HG03060 (cell line): Measurements from ENCODE around the gene SLC4A7.
"Not testable (repeated sequence)": the region's sequence is repeated elsewhere in the genome, so short reads cannot be mapped to it uniquely, and the experiment has no call there.

Experiments used
- ATAC-seq: cut with Tn5 transposase; IDR thresholded peaks from one replicate; pipeline ENCODE4 v1.9.1; 2021; ENCODE audit warnings: low read depth, moderate number of reproducible peaks; ENCODE audit not compliant: unreplicated experiment

Gene SLC4A7

GRCh38 chr3:27438352-27438751 is 45.8 kb downstream of the SLC4A7 start:
- not testable (repeated sequence) for ATAC-seq

DNA sequence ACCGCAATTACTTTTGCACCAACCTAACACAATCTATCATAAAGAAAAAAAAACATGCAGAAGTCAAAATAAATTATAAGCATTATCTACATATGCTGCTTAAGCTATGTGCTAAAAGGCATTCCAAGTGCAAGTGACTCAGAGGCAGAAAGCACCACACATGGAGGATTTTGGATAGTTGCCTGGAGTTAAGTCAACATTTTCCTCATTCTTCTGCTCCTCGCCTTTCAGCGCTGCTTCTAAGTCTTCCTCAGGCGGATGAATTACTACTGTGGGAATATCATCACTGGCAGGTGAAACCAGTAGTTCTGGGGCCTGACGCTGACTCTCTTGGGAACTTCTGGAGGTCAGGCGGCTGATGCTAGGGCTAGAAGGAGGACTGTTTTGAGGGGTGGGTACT is 53.1 kb downstream of the SLC4A7 start:
- ATAC-seq, result no peak

GRCh38 chr3:27429909-27430308 is 54.3 kb downstream of the SLC4A7 start:
- ATAC-seq, result no peak

- no peak for ATAC-seq
These were observed 55.7 kb downstream of the SLC4A7 start for GRCh38 chr3:27428446-27428845.

GRCh38 chr3:27426926-27427325 is 57.3 kb downstream of the SLC4A7 start:
- ATAC-seq, result no peak

DNA sequence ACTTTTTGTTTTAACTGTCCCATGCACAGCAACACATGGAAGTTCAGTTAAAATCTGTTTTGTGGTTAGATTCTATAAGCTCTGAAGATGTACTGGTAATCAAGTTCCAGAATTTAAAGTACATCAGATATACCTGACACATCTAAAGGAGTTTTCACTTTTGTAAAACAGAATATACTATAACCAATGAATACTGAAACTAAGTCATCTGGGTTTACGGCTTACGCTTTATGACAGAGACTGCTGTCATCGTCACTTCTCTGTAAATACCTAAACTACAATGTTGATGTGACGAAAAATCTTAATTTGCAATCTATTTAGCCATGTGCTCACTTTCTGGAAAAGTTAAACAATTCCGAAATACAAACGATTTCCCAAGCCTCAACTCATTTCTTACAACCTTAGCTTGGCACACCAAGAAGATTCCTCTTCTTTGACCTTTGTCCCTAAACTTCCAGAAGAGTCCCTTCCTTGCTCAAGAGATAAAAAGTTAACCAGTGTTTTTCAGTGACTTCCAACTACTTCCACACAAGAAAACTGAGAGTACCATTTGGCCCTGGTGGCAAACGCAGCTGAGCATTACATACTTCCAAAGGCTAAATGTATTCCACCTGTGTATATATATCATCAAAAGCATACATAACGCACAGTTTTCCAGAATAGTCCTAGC is 58.2 kb downstream of the SLC4A7 start:
- no peak for ATAC-seq

DNA sequence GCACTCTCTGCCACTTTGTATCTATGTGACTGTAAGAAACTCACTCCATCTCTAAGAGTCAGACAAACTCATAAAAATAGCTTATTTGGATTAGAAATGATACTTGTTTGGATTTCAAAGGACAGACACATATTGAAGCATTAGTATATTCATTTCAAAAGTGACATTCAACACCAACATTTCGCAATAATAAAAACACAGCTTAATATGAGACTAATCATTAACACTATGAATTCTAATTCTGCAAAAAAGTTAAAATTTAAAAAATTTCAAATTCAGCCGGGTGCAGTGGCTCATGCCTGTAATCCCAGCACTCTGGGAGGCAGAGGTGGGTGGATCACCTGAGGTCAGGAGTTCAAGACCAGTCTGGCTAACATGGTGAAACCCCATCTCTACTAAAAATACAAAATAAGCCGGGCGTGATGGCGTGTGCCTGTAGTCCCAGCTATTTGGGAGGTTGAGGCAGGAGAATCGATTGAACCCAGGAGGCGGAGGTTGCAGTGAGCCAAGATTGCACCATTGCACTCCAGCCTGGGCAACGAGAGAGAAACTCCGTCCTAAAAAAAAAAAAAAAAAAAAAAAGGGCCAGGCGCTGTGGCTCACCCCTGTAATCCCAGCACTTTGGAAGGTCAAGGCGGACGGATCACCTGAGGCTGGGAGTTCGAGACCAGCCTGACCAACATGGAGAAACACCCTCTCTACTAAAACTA is 59.2 kb downstream of the SLC4A7 start:
- ATAC-seq, result not testable (repeated sequence)

GRCh38 chr3:27423463-27423862 is 60.7 kb downstream of the SLC4A7 start:
- no peak for ATAC-seq

- no peak for ATAC-seq
These were observed 61.6 kb downstream of the SLC4A7 start for GRCh38 chr3:27422617-27423016.

DNA sequence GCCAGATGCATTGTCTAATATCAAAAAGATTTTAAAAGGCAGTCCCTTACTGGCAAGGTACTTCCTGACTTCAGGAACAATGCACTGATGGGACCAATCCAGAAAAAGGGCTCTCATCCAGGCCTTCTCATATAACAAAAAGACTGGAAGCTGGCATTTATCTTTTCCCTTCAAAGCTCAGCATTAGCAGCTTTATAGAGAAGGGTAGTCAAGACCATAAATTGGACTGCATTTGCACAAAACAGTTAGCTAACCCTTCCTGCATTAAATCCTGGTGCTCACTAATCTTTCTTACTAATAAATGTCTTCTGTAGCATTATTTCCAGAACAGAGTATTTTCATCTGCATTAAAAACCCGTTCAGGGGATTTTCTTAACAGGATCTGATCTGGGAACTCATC is 69.0 kb downstream of the SLC4A7 start:
- ATAC-seq, result no peak

DNA sequence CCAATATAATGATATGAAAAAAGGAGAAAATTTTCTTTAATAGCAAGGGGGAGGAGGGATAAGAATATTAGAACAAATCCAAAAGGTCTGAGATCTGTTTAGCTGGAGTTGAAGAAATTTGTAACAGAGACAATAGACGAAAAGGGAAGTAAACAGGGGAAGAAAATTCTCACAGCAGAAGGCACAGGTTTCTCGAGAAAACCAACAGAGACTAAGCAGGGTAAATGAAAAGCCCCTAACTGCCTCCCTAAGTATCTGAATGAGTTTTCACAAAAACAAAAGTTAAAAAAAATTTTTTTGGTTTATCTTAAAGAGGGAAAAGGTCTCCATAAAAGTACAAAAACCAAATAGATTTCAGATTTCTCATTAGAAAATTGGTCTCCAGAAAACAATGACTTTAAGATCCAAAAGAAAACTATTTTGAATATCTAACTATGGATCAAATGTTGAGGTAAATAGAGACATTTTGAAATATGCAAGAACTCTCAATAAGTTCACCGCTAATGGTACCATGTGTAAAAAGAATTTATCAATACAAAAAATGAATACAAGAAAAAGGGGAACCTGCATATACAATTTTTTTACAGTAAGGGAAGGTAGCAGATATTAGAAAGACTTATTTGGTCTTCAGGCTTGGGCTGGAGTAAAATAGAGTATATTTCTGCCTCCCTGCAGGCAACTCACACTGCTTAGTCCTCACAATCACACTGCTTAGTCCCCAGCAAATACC is 91.1 kb downstream of the SLC4A7 start:
- ATAC-seq, result no peak

DNA sequence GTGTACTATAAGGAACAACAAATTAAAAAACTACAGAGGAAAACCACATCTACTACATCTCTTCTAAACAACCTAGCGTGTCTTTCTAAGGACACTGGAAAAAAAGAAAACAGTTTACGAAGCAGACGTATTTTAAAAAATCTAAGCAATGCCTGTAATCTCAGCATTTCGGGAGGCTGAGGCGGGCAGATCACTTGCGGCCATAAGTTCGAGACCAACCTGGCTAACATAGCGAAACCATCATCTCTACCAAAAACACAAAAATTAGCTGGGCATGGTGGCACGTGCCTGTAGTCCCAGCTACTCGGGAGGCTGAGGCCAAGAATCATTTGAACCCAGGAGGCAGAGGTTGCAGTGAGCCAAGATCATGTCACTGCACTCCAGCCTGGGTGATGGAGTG is 91.8 kb downstream of the SLC4A7 start:
- not testable (repeated sequence) for ATAC-seq

- no peak for ATAC-seq
These were observed 92.4 kb downstream of the SLC4A7 start for GRCh38 chr3:27391796-27392195.

- ATAC-seq, result no peak
These were observed 96.6 kb downstream of the SLC4A7 start for GRCh38 chr3:27387625-27388024.

DNA sequence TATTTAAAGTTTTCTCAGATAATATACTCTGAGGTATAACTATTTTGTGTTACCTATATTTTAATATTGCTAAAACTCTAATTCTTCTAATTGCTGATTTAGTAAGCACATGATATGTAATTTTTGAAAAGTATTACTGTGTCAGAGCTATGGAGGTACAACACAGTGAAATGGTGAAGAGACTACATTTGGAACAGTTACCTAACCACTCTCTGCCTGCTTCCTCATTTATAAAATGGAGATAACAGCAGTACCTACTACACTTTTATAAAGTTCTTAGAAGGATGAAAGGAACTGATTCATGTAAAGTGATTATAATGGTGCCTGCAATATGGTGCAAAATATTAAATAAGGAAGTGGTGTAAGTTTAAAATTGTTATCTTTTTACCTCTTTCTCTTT is 98.7 kb downstream of the SLC4A7 start:
- ATAC-seq, result no peak

GRCh38 chr3:27384191-27384590 is 100.0 kb downstream of the SLC4A7 start:
- no peak for ATAC-seq

- ATAC-seq, result no peak
These were observed 103.5 kb downstream of the SLC4A7 start for GRCh38 chr3:27380433-27381357.

- ATAC-seq, result no peak
These were observed 105.9 kb downstream of the SLC4A7 start for GRCh38 chr3:27378331-27378730.

DNA sequence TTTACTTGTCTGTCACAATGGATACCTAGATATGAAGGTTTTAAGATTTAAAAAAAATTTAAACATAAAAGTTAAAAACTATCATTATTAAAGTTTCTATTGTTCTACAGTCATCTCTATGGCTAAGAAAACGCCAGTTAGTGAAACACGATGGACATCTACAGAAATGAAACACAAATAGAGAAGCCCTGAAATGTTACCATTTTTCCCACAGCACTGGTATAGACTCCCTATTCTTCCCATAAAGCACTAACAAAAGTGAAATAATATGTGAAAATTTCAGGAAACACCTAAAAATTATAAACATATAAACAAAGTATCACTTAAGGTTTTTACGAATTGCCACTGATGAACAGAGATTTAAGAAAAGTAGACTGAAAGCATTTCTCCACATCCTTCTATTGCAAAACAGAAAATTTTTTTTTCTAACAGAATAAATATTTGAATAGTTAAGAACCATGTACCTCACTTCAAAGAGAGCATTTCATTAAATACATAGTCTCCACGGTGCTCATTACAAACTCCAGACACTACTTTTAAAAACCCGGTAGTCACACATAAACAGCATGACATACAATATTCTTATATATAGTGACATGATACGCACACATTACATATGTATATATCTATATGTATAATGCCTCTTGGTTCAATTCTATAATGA is 107.9 kb downstream of the SLC4A7 start:
- no peak for ATAC-seq
